ENCODE data around the gene YIPF3.
"Not testable (repeated sequence)": the region's sequence is repeated elsewhere in the genome, so short reads cannot be mapped to it uniquely, and the experiment has no call there.

- TF ChIP-seq, protein P1, sequence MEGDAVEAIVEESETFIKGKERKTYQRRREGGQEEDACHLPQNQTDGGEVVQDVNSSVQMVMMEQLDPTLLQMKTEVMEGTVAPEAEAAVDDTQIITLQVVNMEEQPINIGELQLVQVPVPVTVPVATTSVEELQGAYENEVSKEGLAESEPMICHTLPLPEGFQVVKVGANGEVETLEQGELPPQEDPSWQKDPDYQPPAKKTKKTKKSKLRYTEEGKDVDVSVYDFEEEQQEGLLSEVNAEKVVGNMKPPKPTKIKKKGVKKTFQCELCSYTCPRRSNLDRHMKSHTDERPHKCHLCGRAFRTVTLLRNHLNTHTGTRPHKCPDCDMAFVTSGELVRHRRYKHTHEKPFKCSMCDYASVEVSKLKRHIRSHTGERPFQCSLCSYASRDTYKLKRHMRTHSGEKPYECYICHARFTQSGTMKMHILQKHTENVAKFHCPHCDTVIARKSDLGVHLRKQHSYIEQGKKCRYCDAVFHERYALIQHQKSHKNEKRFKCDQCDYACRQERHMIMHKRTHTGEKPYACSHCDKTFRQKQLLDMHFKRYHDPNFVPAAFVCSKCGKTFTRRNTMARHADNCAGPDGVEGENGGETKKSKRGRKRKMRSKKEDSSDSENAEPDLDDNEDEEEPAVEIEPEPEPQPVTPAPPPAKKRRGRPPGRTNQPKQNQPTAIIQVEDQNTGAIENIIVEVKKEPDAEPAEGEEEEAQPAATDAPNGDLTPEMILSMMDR (IDR thresholded peaks at IDR 0.05; ENCODE audit: insufficient read depth, low read length), result not testable (repeated sequence)
- TF ChIP-seq, protein P2, sequence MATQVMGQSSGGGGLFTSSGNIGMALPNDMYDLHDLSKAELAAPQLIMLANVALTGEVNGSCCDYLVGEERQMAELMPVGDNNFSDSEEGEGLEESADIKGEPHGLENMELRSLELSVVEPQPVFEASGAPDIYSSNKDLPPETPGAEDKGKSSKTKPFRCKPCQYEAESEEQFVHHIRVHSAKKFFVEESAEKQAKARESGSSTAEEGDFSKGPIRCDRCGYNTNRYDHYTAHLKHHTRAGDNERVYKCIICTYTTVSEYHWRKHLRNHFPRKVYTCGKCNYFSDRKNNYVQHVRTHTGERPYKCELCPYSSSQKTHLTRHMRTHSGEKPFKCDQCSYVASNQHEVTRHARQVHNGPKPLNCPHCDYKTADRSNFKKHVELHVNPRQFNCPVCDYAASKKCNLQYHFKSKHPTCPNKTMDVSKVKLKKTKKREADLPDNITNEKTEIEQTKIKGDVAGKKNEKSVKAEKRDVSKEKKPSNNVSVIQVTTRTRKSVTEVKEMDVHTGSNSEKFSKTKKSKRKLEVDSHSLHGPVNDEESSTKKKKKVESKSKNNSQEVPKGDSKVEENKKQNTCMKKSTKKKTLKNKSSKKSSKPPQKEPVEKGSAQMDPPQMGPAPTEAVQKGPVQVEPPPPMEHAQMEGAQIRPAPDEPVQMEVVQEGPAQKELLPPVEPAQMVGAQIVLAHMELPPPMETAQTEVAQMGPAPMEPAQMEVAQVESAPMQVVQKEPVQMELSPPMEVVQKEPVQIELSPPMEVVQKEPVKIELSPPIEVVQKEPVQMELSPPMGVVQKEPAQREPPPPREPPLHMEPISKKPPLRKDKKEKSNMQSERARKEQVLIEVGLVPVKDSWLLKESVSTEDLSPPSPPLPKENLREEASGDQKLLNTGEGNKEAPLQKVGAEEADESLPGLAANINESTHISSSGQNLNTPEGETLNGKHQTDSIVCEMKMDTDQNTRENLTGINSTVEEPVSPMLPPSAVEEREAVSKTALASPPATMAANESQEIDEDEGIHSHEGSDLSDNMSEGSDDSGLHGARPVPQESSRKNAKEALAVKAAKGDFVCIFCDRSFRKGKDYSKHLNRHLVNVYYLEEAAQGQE (IDR thresholded peaks at IDR 0.05; ENCODE audit: insufficient replicate concordance, low read depth), result not testable (repeated sequence)
- not testable (repeated sequence) for TF ChIP-seq POLR2AphosphoS5, GABPA (IDR thresholded peaks at IDR 0.05; ENCODE audit: low read depth)
Observed at GRCh38 chr6:43498291-43498690, 18.4 kb downstream of the YIPF3 start.

All from HL-60 (cell line).